SK-N-SH (cell line): ENCODE measurements around the gene CCDC183. TPM values are rescaled to one million over a fixed set of nuclear protein-coding genes. Genes with fewer than 3 reads are reported as not detected.
"Not testable (repeated sequence)": the region's sequence is repeated elsewhere in the genome, so short reads cannot be mapped to it uniquely, and the experiment has no call there.

Source experiments
- CTCF ChIA-PET: fragments of 300-600, 350-600 bp; formaldehyde crosslinking; extraction: SDS; loops from one replicate; lab custom pipeline; 2021; lab: Yijun Ruan, JAX
- POLR2A ChIA-PET: fragments of 350-600 bp; sonication (Branson Sonifier 250); formaldehyde crosslinking; extraction: SDS; loops from one replicate; lab custom pipeline; 2020; ENCODE audit warnings: antibody characterized with exemption, inconsistent platforms; lab: Yijun Ruan, JAX
- DNase-seq: peaks from one replicate; pipeline ENCODE4 v3.0.0; 2012
- H2AFZ ChIP-seq: fragments of 200-600 bp; sonication (generic); 2 replicates; pipeline ENCODE4 v1.8.1; 2016; ENCODE audit warnings: antibody characterized with exemption, mild to moderate bottlenecking, low read depth
- H3F3A ChIP-seq: fragments of 200-600 bp; sonication (generic); replicated peaks from 2 replicates; pipeline ENCODE3; 2016; ENCODE audit warnings: antibody characterized with exemption, mild to moderate bottlenecking; ENCODE audit not compliant: insufficient read depth
- H3K27ac ChIP-seq, 2 experiments: fragments of 200-500 bp in 1 of 2; fragments of 200-600 bp in 1 of 2; sonication (Bioruptor generic) in 1 of 2; sonication (generic), shearing (Covaris generic) in 1 of 2; 2 replicates each; pipeline versions ENCODE4 v1.5.1 to v1.6.1; 2014 to 2016; ENCODE audit warnings: low read depth in 2 of 2, inconsistent platforms in 1 of 2, low read length in 1 of 2, mild to moderate bottlenecking in 1 of 2, mixed read lengths in 1 of 2
- H3K27me3 ChIP-seq: fragments of 200-600 bp; sonication (generic), shearing (Covaris generic); 2 replicates; pipeline ENCODE4 v1.6.1; 2016; ENCODE audit warnings: mixed run types; ENCODE audit not compliant: insufficient read depth
- H3K36me3 ChIP-seq, 2 experiments: fragments of 200-500 bp in 1 of 2; fragments of 200-600 bp in 1 of 2; sonication (Bioruptor generic) in 1 of 2; sonication (generic) in 1 of 2; replicated peaks in 1 of 2; 2 replicates each; pipeline versions ENCODE3 to v1.5.1; 2014 to 2016; ENCODE audit warnings: low read length in 1 of 2, mild to moderate bottlenecking in 1 of 2; ENCODE audit not compliant: insufficient read depth in 2 of 2, control insufficient read depth in 1 of 2
- H3K4me1 ChIP-seq, 2 experiments: fragments of 200-500 bp in 1 of 2; fragments of 200-600 bp in 1 of 2; sonication (Bioruptor generic) in 1 of 2; sonication (generic), shearing (Covaris generic) in 1 of 2; 2 replicates each; pipeline versions ENCODE4 v1.5.1 to v1.6.1; 2014 to 2016; ENCODE audit warnings: low read depth in 1 of 2, low read length in 1 of 2, mixed run types in 1 of 2; ENCODE audit not compliant: insufficient read depth in 2 of 2, control insufficient read depth in 1 of 2
- H3K4me2 ChIP-seq: fragments of 200-600 bp; sonication (generic), shearing (Covaris generic); 2 replicates; pipeline ENCODE4 v1.6.1; 2017; ENCODE audit warnings: mixed run types
- H3K4me3 ChIP-seq, 2 experiments: fragments of 200-500 bp in 1 of 2; fragments of 200-600 bp in 1 of 2; sonication (Bioruptor generic) in 1 of 2; sonication (generic), shearing (Covaris generic) in 1 of 2; 2 replicates each; pipeline versions ENCODE4 v1.5.1 to v1.8.1; 2014 to 2016; ENCODE audit warnings: low read depth in 2 of 2, inconsistent platforms in 1 of 2, low read length in 1 of 2, mild to moderate bottlenecking in 1 of 2, mixed read lengths in 1 of 2, moderate library complexity in 1 of 2
- H3K79me2 ChIP-seq: fragments of 200-600 bp; sonication (generic); 2 replicates; pipeline ENCODE4 v1.8.1; 2017; ENCODE audit warnings: mild to moderate bottlenecking; ENCODE audit not compliant: insufficient read depth
- H3K9ac ChIP-seq: fragments of 200-600 bp; sonication (generic); 2 replicates; pipeline ENCODE4 v1.6.1; 2017; ENCODE audit warnings: mixed run types
- H3K9me2 ChIP-seq: fragments of 200-600 bp; sonication (generic); 2 replicates; pipeline ENCODE4 v1.6.1; 2017; ENCODE audit warnings: mixed run types
- H3K9me3 ChIP-seq: fragments of 200-600 bp; sonication (generic); 2 replicates; pipeline ENCODE4 v1.6.1; 2017; ENCODE audit warnings: mixed run types, mild to moderate bottlenecking, moderate library complexity
- H4K20me1 ChIP-seq: fragments of 200-600 bp; sonication (generic); 2 replicates; pipeline ENCODE4 v1.6.1; 2017; ENCODE audit warnings: mild to moderate bottlenecking, mixed run types; ENCODE audit not compliant: insufficient read depth
- CHD2 ChIP-seq: fragments of 150-350 bp; IDR thresholded peaks from 2 replicates; pipeline ENCODE4 v1.6.1; 2018; ENCODE audit warnings: low read length; ENCODE audit not compliant: partially characterized antibody
- GABPA ChIP-seq: IDR thresholded peaks from 2 replicates; pipeline ENCODE4 v1.4.0; 2012; ENCODE audit warnings: low read depth, mild to moderate bottlenecking
- GATA2 ChIP-seq: sonication (generic); formaldehyde crosslinking; IDR thresholded peaks from 2 replicates; pipeline ENCODE4 v1.5.0; 2020; ENCODE audit warnings: mild to moderate bottlenecking, missing genetic modification reagents
- MXI1 ChIP-seq: IDR thresholded peaks from 2 replicates; pipeline ENCODE4 v1.6.1; 2012; ENCODE audit warnings: mild to moderate bottlenecking, low read depth, low read length, improper control_type of control experiment
- TCF12 ChIP-seq: IDR thresholded peaks from 2 replicates; pipeline ENCODE4 v1.4.0; 2012
- TEAD4 ChIP-seq: IDR thresholded peaks from 2 replicates; pipeline ENCODE4 v1.4.0; 2012; ENCODE audit warnings: mild to moderate bottlenecking, borderline replicate concordance; ENCODE audit not compliant: insufficient read depth
- WGBS: methylation state at CpG from one replicate; pipeline ENCODE4 v1.1.6; 2017; ENCODE audit warnings: low lambda C conversion rate; 5-methylcytosine and 5-hydroxymethylcytosine counted together
- polyA plus RNA-seq, 3 experiments: library from polyadenylated mRNA; depleted of rRNA; stranded (reverse); fragments of >200 nt; gene quantifications; 2 replicates each; pipeline ENCODE4 v1.2.3, GENCODE V29; 2012
- TF ChIP-seq, protein P1 (sequence below): IDR thresholded peaks from 2 replicates; pipeline ENCODE4 v1.4.0; 2012; ENCODE audit warnings: low read depth
- TF ChIP-seq, protein P2 (sequence below): fragments of 150-350 bp; IDR thresholded peaks from 2 replicates; pipeline ENCODE4 v1.6.1; 2016; ENCODE audit warnings: mild to moderate bottlenecking, low read depth, low read length
- TF ChIP-seq, protein P3 (sequence below): IDR thresholded peaks from 2 replicates; pipeline ENCODE4 v1.4.0; 2012; ENCODE audit warnings: low read depth, borderline replicate concordance

Gene CCDC183
- polyA plus RNA-seq, 1 of the 3 experiments (the other 2 are of a cell fraction) = 5.3 TPM

DNA sequence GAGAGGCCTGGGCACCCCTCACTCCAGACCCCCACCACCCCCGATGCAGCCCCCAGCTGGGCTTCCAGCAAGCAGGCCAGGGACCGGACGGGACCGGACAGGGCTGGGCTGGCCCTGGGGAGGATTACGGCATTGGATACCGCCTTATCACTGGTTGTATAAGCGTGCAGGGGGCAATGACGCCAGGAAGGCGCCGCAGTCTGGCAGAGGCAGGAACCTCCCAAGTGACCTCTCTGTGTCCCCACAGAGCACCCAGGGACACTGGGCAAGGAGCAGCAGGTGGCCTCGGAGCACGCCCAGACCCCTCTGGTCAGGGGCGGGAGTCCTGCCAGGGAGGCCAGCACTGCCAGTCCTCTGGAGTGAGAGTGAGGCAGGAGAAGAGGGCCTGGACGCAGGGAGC is 31.1 kb upstream of the CCDC183 start (continued):
- no peak for TF ChIP-seq TEAD4
- no peak for TF ChIP-seq GABPA
- TF ChIP-seq, protein P1, sequence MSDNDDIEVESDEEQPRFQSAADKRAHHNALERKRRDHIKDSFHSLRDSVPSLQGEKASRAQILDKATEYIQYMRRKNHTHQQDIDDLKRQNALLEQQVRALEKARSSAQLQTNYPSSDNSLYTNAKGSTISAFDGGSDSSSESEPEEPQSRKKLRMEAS = no peak
- no peak for TF ChIP-seq TCF12
- TF ChIP-seq, protein P2, sequence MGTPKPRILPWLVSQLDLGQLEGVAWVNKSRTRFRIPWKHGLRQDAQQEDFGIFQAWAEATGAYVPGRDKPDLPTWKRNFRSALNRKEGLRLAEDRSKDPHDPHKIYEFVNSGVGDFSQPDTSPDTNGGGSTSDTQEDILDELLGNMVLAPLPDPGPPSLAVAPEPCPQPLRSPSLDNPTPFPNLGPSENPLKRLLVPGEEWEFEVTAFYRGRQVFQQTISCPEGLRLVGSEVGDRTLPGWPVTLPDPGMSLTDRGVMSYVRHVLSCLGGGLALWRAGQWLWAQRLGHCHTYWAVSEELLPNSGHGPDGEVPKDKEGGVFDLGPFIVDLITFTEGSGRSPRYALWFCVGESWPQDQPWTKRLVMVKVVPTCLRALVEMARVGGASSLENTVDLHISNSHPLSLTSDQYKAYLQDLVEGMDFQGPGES = no peak
- TF ChIP-seq CHD2 = no peak
- TF ChIP-seq MXI1 = no peak
- TF ChIP-seq, protein P3, sequence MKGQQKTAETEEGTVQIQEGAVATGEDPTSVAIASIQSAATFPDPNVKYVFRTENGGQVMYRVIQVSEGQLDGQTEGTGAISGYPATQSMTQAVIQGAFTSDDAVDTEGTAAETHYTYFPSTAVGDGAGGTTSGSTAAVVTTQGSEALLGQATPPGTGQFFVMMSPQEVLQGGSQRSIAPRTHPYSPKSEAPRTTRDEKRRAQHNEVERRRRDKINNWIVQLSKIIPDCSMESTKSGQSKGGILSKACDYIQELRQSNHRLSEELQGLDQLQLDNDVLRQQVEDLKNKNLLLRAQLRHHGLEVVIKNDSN = no peak
- TF ChIP-seq GATA2 (CRISPR knock-in tag) = no peak

DNA sequence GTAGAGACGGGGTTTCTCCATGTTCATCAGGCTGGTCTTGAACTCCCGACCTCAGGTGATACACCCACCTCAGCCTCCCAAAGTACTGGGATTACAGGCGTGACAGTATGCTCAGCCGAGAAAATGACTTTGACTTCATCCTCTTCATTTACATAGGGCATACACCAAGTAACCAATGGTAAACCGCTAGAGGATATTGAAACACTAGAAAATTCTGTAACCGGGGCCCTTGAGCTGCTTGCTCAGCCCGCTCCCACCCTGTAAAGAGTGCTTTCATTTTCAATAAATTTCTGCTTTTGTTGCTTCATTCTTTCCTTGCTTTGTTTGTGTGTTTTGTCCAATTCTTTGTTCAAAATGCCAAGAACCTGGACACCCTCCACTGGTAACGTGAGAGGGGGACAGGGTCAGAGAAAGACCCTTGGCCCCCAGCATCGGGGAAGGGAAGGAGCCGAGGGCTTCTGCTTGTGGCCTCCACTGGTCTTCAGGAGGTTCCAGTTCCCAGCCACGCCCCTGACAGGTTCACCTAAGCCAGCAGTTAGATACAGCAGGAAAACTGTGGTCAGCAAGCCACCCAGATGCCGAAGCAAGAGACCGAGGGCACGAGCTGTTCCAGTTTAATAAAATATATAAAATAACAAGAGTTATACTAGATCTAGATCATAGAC is 30.3 kb upstream of the CCDC183 start:
- H3K4me1 ChIP-seq, H3K4me2 ChIP-seq, DNase-seq, H3K9me2 ChIP-seq, H3K9me3 ChIP-seq, H3K79me2 ChIP-seq, H4K20me1 ChIP-seq, H3K36me3 ChIP-seq, H2AFZ ChIP-seq, H3F3A ChIP-seq, H3K9ac ChIP-seq, H3K4me3 ChIP-seq, H3K27ac ChIP-seq, H3K27me3 ChIP-seq: not testable (repeated sequence)
- WGBS = 79% methylated on average over 14 of the region's 14 CpGs
- ChIA-PET POLR2A (interaction anchor here (1.0 kb wide), 1 partner anchor 38 kb away, joined by 3 read pairs; no protein-coding TSS in a partner anchor), CTCF (interaction anchor here (1.0 to 3.7 kb wide), 7 partner anchors 8 to 94 kb away, joined by 3 to 22 read pairs (median 6); partner anchors contain the start of gene LCN8)

DNA sequence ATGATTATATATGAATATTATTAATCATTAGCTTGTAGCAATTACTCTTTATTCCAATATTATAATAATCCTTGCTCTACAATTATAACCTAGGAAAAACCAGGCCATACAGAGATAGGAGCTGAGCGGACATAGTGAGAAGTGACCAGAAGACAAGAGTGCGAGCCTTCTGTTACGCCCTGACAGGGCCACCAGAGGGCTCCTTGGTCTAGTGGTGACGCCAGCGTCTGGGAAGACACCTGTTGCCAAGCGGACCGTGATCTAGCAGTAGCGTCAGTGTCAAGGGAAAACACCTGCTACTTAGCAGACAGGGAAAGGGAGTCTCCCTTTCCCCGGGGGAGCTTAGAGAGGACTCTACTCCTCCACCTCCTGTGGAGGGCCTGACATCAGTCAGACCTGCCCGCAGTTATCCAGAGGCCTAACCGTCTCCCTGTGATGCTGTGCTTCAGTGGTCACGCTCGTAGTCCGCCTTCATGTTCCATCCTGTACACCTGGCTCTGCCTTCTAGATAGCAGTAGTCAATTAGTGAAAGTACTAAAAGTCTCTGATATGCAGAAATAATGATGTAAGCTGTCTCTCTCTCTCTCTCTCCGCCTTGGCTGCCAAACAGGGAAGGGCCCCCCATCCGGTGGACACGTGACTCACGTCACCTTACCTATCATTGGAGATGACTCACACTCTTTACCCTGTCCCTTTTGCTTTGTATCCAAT is 29.6 kb upstream of the CCDC183 start:
- POLR2A ChIA-PET = interaction anchor here (1.0 kb wide), 1 partner anchor 38 kb away, joined by 3 read pairs; no protein-coding TSS in a partner anchor
- H3K27me3 ChIP-seq, H3K9ac ChIP-seq, H3K27ac ChIP-seq, DNase-seq, H3K4me2 ChIP-seq, H3K4me3 ChIP-seq, H3K79me2 ChIP-seq, H2AFZ ChIP-seq, H3K9me3 ChIP-seq, H3K36me3 ChIP-seq, H3F3A ChIP-seq, H3K9me2 ChIP-seq, H3K4me1 ChIP-seq, H4K20me1 ChIP-seq: not testable (repeated sequence)
- WGBS = 48% methylated on average over 16 of the region's 18 CpGs
- CTCF ChIA-PET = interaction anchor here (0.7 to 3.7 kb wide), 14 partner anchors 9 to 263 kb away, joined by 3 to 22 read pairs (median 4); partner anchors contain the start of genes ABCA2 and LCN8
